Glomerular endothelial cell (primary cell): ENCODE measurements around the gene TIAL1. TPM values are rescaled to one million over a fixed set of nuclear protein-coding genes. Genes with fewer than 3 reads are reported as not detected.
"Not testable (repeated sequence)": the region's sequence is repeated elsewhere in the genome, so short reads cannot be mapped to it uniquely, and the experiment has no call there.

Source experiments
- DNase-seq: peaks from one replicate; pipeline ENCODE4 v3.0.0-alpha.2; 2011; ENCODE audit warnings: low read depth, low spot score; ENCODE audit errors: extremely low read depth
- total RNA-seq: library from RNA; depleted of rRNA; stranded (reverse); fragments of >200 nt; gene quantifications from 2 replicates; pipeline ENCODE4 v1.2.3, GENCODE V29; 2015

The TIAL1 gene
- total RNA-seq, 1 donor from 2014 or later = 72.0 TPM

DNA sequence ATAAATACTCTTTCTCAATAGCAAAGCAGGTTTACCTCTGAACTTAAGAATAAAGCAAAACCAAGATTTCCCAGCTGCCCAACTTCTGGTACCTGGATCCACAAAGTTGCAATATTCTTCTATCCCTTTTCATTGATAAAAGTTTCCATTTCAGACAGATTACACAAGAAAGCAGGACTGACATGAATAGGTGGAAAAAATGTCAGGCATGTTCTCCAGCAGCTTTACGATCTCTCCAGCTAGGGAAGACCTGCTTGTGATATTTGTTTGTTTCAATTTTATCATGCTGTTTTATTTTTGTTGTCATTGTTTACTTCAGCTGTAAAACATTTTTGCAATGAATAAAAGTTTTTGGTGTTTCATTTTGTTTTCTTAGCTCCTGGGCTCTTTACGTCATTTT lies 63.3 kb downstream of the TIAL1 start:
- DNase-seq = no peak

DNA sequence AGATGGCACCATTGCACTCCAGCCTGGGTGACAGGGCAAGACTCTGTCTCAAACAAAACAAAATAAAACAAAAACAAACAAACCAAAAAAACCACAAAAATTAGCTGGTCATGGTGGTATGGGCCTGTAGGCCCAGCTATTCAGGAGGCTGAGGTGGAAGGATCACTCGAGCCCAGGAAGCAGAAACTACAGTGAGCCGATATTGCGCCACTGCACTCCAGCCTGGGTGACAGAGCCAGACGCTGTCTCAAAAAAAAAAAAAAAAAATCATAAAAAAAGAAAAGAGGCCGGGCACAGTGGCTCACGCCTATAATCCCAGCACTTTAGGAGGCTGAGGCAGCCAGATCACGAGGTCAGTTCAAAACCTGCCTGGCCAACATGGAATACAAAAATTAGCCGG lies 64.0 kb downstream of the TIAL1 start:
- not testable (repeated sequence) for DNase-seq

DNA sequence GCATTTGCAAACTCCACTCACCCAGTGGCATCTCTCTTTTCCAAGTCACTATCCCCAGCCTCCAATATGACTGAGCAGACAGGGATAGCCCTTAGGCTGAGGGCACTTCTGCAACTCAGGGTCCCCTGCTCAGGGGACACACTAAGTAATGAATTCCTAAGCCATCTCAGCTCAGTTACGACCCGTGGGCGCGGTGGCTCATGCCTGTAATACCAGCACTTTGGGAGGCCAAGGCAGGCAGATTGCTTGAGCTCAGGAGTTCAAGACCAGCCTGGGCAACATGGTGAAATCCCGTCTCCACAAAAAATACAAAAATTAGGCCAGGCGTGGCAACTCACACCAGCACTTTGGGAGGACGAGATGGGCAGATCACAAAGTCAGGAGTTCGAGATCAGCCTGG lies 64.5 kb downstream of the TIAL1 start:
- not testable (repeated sequence) for DNase-seq

DNA sequence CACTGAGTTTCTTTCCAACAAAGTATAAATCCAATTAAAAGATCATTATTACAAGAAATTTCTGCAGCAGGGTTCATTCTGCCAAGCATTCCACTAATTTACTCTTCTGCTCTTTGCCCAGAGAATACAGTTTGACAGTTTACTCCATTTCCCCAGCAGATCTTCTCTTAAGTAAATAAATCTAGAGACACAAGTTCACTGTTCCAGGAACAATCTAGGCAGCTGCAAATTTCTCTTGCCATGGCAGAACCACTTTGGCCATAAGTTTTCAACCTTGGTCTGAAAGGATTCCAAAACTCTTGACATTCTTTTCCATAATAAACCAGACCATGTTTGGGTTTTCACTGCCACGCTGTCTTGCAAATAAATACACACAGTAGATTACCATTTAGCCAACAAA lies 65.7 kb downstream of the TIAL1 start:
- no peak for DNase-seq

DNA sequence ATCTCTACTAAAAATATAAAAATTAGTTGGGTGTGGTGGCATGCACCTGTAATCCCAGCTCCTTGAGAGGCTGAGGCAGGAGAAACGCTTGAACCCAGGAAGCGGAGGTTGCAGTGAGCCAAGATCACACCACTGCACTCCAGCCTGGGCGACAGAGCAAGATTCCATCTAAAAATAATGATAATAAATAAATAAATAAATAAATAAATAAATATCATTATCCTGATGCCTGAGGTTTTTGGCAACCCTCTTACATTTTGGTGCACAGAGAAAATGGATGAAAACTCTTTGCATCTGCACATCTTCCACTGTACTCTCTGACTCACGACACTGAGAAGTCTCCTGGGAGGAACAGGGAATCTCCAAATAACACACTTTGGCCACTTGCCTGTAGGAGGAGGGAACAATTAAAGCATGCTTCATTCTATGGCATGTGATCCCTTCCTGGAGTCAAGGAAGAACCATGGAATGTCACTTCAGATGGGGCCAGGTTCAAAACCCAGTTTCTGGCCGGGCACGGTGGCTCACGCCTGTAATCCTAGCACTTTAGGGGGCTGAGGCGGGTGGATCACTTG lies 68.0 kb downstream of the TIAL1 start:
- not testable (repeated sequence) for DNase-seq

DNA sequence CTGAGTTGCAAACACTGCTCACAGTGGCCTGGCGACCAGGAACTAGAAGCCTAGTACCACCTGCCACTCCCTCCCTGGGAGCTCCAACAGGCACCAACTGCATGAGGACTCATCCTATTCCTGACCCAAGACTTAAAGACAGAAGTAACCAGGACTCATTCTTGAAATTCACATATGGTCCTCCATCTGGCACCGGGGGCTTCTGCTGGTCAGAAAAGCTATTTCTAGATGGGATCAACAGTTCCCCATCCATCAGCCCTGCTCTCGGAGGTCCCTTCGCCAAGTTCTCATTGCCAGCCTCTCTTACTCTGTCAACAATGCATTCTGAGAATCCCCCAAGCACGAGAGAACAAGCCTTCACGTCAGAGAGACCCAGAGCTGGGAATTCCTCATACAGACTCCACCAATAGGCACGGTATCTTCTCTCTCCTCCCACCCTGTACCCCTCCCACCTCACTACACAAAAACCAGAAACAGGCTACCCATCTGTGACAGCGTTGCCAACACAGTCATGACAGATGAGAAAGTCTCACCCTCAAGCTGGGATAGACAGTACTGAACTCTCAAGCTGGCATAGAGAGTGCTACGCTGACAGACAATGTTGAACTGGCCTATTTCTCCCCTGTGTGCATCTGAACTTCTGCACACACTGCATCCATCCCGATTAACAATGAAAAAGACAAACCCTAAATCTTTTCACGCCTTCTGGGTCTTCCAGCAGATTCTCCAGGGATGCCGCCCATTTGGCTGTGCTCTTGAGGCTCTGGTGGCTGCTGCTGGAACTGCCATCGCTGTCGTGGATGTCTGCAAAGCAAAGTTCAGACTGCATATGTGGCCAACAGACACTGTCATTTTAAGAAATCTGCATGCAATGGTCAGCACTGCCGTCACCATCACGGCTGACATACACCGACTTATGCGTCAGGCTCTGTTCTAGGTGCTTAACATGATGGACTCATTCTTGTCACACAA lies 69.9 kb downstream of the TIAL1 start:
- no peak for DNase-seq

DNA sequence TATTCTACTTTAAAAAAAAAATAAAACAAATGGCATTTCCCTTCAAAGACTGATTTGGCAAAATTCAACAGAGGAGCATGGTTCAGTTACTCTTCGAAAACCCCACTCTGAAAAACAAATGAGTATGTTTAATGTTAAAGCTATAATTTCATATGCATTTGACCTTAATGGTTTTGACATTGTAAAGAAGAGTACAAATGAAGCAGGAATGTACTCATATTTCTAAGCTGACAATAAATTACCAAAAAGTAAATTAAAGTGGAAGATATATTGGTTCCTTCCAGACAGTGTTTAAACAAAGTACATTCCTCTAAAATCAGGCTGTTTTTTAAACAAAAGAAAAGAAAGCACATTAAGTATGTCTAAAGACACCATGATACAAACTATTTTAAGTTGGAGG lies 70.6 kb downstream of the TIAL1 start:
- DNase-seq = no peak

DNA sequence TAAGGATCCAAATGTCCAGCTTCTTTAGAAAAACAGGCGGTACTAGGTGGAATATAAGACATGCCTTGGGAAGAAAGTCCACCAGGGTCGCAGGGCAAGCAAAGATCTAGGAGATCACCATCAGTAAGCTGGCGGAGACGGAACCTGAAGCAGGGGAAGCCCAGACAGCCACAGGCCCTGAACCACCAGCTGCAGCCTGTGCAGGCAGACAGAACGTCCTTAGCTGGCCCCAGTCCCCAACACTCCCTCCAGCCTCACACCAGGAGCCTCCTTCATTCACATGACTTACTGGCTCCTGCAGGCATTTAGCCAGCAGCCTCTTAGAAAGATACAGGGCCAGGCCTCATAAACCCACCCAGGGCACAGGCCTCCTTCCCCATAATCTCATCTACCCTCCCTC lies 71.6 kb downstream of the TIAL1 start:
- no peak for DNase-seq

DNA sequence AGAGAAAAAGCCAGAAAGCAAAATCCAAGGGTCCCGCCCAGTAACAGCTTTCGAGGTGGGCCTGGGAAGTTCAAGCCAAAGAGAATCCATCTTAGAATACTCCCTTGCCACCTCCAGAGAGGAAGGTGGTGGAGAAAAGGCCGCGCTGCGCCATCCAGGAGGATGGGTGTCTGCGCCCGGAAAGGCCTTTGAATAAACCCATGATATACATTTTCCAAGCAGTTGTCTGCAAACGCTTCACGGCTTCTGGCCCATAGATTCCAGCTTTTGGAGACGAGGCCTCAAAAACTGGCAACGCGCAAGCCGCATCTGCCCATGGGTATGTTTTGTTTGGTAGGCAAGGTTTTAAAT lies 72.1 kb downstream of the TIAL1 start:
- DNase-seq = no peak

DNA sequence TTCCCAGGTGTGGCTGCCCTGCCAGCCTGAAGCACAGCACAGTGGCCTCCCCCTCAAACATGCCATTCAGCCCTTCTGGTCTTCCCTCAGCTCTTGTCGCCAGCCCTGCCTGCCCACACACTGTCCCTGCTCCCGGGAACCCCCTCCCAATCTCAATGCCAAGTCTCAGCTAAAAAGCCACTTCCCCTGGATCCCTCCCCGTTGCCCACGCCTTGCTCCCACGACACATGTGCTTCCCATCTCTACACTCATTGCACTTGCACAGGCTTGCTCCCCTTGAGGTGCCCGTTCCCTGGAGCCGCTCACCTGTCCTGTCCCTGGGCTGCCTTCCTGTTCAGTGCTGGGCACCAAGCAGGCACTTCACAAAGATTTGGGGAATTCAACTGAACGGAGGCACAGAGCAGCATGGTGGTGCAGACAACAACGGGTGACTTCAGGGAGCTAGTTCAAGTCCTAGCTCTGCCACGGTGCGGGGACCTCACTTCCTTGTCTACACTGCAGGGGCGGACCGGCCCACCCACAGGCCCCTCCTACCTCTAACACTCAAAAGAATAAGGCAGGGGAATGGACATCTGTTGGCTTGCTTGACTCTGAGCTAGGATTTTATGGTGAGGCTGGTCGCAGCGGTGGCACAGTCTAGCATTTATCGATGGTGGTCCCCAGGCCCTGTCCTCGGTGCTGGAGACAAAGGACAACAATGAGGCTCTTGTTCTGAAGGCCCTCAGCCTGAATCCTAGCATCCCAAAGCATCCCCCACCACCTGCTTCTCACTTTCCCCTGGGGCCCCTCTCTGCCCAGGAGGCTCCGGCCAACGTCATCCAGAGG lies 72.7 kb downstream of the TIAL1 start:
- DNase-seq = no peak

Other genes starting within 250 kb of the TIAL1 start
- 50.2 and 67.1 TPM in 2 replicates for gene RGS10, start 54.2 kb downstream of the TIAL1 start, total RNA-seq
- gene BAG3, start 54.4 kb upstream of the TIAL1 start, total RNA-seq = 70.9 and 77.7 TPM in 2 replicates
- gene INPP5F, start 129.1 kb upstream of the TIAL1 start, total RNA-seq = 21.3 and 21.6 TPM in 2 replicates